H1 (cell line): ENCODE measurements around the gene OR2T27. TPM values are rescaled to one million over a fixed set of nuclear protein-coding genes. Genes with fewer than 3 reads are reported as not detected.

Experiments
- CTCF ChIA-PET: fragments of 300-600 bp; sonication (Branson Sonifier 250); formaldehyde crosslinking; loops from one replicate; lab custom pipeline; 2021; ENCODE audit not compliant: partially characterized antibody; lab: Charles Lee
- POLR2A ChIA-PET: fragments of 300-600 bp; sonication (Branson Sonifier 250); formaldehyde crosslinking; loops from one replicate; lab custom pipeline; 2021; ENCODE audit warnings: inconsistent platforms; ENCODE audit not compliant: partially characterized antibody; lab: Charles Lee
- DNase-seq, 2 experiments: peaks; one replicate each; pipeline versions ENCODE4 v3.0.0 to v3.0.0-alpha.2; 2010 to 2022; ENCODE audit warnings: low spot score in 2 of 2, low read depth in 1 of 2, mixed read lengths in 1 of 2
- FAIRE-seq: peaks from 2 replicates; lab custom pipeline; 2011; peaks lifted over from hg19 to GRCh38; lab: Jason Lieb, UNC
- H2AFZ ChIP-seq: 2 replicates; pipeline ENCODE4 v1.8.1; 2012; ENCODE audit warnings: low read length, inconsistent platforms
- H2AK5ac ChIP-seq: 2 replicates; pipeline ENCODE4 v1.6.1; 2013; ENCODE audit warnings: low read depth, low read length
- H2BK120ac ChIP-seq: replicated peaks from 2 replicates; pipeline ENCODE3; 2013; ENCODE audit warnings: low read depth, low read length, inconsistent platforms
- H2BK12ac ChIP-seq: 2 replicates; pipeline ENCODE4 v1.6.1; 2013; ENCODE audit warnings: low read depth, low read length
- H2BK15ac ChIP-seq: 2 replicates; pipeline ENCODE4 v1.6.1; 2013; ENCODE audit warnings: low read length
- H2BK20ac ChIP-seq: 2 replicates; pipeline ENCODE4 v1.6.1; 2013; ENCODE audit warnings: low read length
- H2BK5ac ChIP-seq: 2 replicates; pipeline ENCODE4 v1.6.1; 2013; ENCODE audit warnings: low read depth, low read length
- H3K14ac ChIP-seq: 2 replicates; pipeline ENCODE4 v1.6.1; 2013; ENCODE audit warnings: inconsistent platforms; ENCODE audit not compliant: insufficient read length
- H3K18ac ChIP-seq: 2 replicates; pipeline ENCODE4 v1.6.1; 2013; ENCODE audit warnings: low read length; ENCODE audit errors: extremely low read depth
- H3K23ac ChIP-seq: 2 replicates; pipeline ENCODE4 v1.6.1; 2013; ENCODE audit warnings: inconsistent platforms; ENCODE audit not compliant: insufficient read length
- H3K23me2 ChIP-seq: 2 replicates; pipeline ENCODE4 v1.6.1; 2013; ENCODE audit warnings: low read depth, low read length
- H3K27ac ChIP-seq: 2 replicates; pipeline ENCODE4 v1.6.1; 2011; ENCODE audit warnings: low read depth, low read length, inconsistent platforms
- H3K27me3 ChIP-seq, 4 experiments: replicated peaks in 1 of 4; 1 replicate in 1 of 4; 2 replicates in 3 of 4; pipeline versions ENCODE4 v1.6.1 to v1.8.1; 2011 to 2013; ENCODE audit warnings: low read length in 3 of 4, mild to moderate bottlenecking in 3 of 4, inconsistent platforms in 2 of 4, mixed read lengths in 2 of 4, moderate library complexity in 1 of 4; ENCODE audit not compliant: control insufficient read depth in 3 of 4, insufficient read depth in 3 of 4; ENCODE audit errors: extremely low read depth in 1 of 4
- H3K36me3 ChIP-seq, 4 experiments: 2 replicates each; pipeline versions ENCODE4 v1.6.1 to v1.8.1; 2011 to 2013; ENCODE audit warnings: mild to moderate bottlenecking in 4 of 4, low read length in 3 of 4, moderate library complexity in 2 of 4, control low read depth in 1 of 4, inconsistent platforms in 1 of 4; ENCODE audit not compliant: insufficient read depth in 4 of 4, control insufficient read depth in 2 of 4
- H3K4ac ChIP-seq: replicated peaks from 2 replicates; pipeline ENCODE3; 2013; ENCODE audit warnings: low read length, low read depth, mixed read lengths, inconsistent platforms; ENCODE audit not compliant: insufficient read length
- H3K4me1 ChIP-seq, 4 experiments: replicated peaks in 1 of 4; 1 replicate in 1 of 4; 2 replicates in 3 of 4; pipeline versions ENCODE4 v1.6.1 to v1.8.1; 2011 to 2013; ENCODE audit warnings: low read length in 3 of 4, inconsistent platforms in 2 of 4, mixed read lengths in 1 of 4; ENCODE audit not compliant: insufficient read depth in 4 of 4, control insufficient read depth in 3 of 4
- H3K4me2 ChIP-seq, 2 experiments: 2 replicates each; pipeline versions ENCODE4 v1.6.1 to v1.8.1; 2011 to 2013; ENCODE audit warnings: low read depth in 2 of 2, low read length in 2 of 2, control low read depth in 1 of 2, inconsistent platforms in 1 of 2, mild to moderate bottlenecking in 1 of 2; ENCODE audit not compliant: insufficient read depth in 1 of 2
- H3K4me3 ChIP-seq, 4 experiments: fragments of 200-600, 300-600 bp in 1 of 4; sonication (generic), shearing (Covaris generic), sonication (Bioruptor Twin) in 1 of 4; 2 replicates each; pipeline versions ENCODE4 v1.5.1 to v1.8.1; 2011 to 2016; ENCODE audit warnings: low read length in 4 of 4, low read depth in 3 of 4, control low read depth in 2 of 4, inconsistent platforms in 2 of 4, mild to moderate bottlenecking in 2 of 4, mixed read lengths in 1 of 4, moderate library complexity in 1 of 4; ENCODE audit not compliant: insufficient read depth in 2 of 4; ENCODE audit errors: extremely low read depth in 1 of 4
- H3K56ac ChIP-seq: replicated peaks from 2 replicates; pipeline ENCODE3; 2013; ENCODE audit warnings: low read depth, mild to moderate bottlenecking, mixed read lengths, low read length, inconsistent platforms; ENCODE audit not compliant: insufficient read length
- H3K79me1 ChIP-seq: 2 replicates; pipeline ENCODE4 v1.6.1; 2013; ENCODE audit warnings: low read depth, low read length, control low read depth
- H3K79me2 ChIP-seq, 2 experiments: 2 replicates each; pipeline versions ENCODE4 v1.6.1 to v1.8.1; 2012 to 2013; ENCODE audit warnings: low read length in 2 of 2, mild to moderate bottlenecking in 2 of 2, inconsistent platforms in 1 of 2; ENCODE audit not compliant: insufficient read depth in 2 of 2, control insufficient read depth in 1 of 2
- H3K9ac ChIP-seq, 4 experiments: replicated peaks in 1 of 4; 1 replicate in 1 of 4; 2 replicates in 3 of 4; pipeline versions ENCODE4 v1.6.1 to v1.8.1; 2011 to 2013; ENCODE audit warnings: low read depth in 3 of 4, low read length in 3 of 4, control low read depth in 2 of 4, mild to moderate bottlenecking in 2 of 4, moderate library complexity in 2 of 4, inconsistent platforms in 1 of 4; ENCODE audit errors: extremely low read depth in 1 of 4
- H3K9me3 ChIP-seq, 2 experiments: 2 replicates each; pipeline versions ENCODE4 v1.6.1 to v1.8.1; 2012 to 2013; ENCODE audit warnings: mild to moderate bottlenecking in 2 of 2, moderate library complexity in 2 of 2, control low read depth in 1 of 2, inconsistent platforms in 1 of 2, low read depth in 1 of 2, low read length in 1 of 2, mixed read lengths in 1 of 2; ENCODE audit not compliant: insufficient read depth in 2 of 2
- H4K20me1 ChIP-seq, 2 experiments: replicated peaks in 1 of 2; 2 replicates each; pipeline versions ENCODE3 to v1.8.1; 2011 to 2013; ENCODE audit warnings: inconsistent platforms in 2 of 2, low read length in 2 of 2, mild to moderate bottlenecking in 1 of 2; ENCODE audit not compliant: insufficient read depth in 2 of 2, control insufficient read depth in 1 of 2
- H4K5ac ChIP-seq: 2 replicates; pipeline ENCODE4 v1.6.1; 2013; ENCODE audit warnings: low read length, low read depth, mixed read lengths, inconsistent platforms; ENCODE audit not compliant: insufficient read length
- H4K8ac ChIP-seq: 2 replicates; pipeline ENCODE4 v1.8.0; 2013; ENCODE audit warnings: mild to moderate bottlenecking, moderate library complexity, low read length, inconsistent platforms; ENCODE audit not compliant: insufficient read depth; ENCODE audit errors: extremely low read depth
- H4K91ac ChIP-seq: replicated peaks from 2 replicates; pipeline ENCODE3; 2013; ENCODE audit warnings: low read length, mixed read lengths, inconsistent platforms; ENCODE audit not compliant: insufficient read length
- BRCA1 ChIP-seq: IDR thresholded peaks from 2 replicates; pipeline ENCODE4 v1.6.1; 2012; ENCODE audit warnings: low read depth, low read length, improper control_type of control experiment
- HDAC2 ChIP-seq, 2 experiments: fragments of 300-600 bp in 1 of 2; sonication (generic) in 1 of 2; IDR thresholded peaks; 2 replicates each; pipeline ENCODE4 v1.6.1; 2011 to 2012; ENCODE audit warnings: low read depth in 2 of 2, low read length in 2 of 2, mild to moderate bottlenecking in 2 of 2, moderate library complexity in 2 of 2, borderline replicate concordance in 1 of 2, inconsistent platforms in 1 of 2
- JUN ChIP-seq: IDR thresholded peaks from 2 replicates; pipeline ENCODE4 v1.6.1; 2011; ENCODE audit warnings: low read depth, mild to moderate bottlenecking, improper control_type of control experiment, low read length
- KDM4A ChIP-seq: IDR thresholded peaks from one replicate; pipeline ENCODE4 v1.7.1; 2012; ENCODE audit warnings: low read depth, mild to moderate bottlenecking, moderate library complexity, low read length, inconsistent platforms; ENCODE audit not compliant: severe bottlenecking
- NRF1 ChIP-seq: IDR thresholded peaks from 2 replicates; pipeline ENCODE4 v1.6.1; 2011; ENCODE audit warnings: mild to moderate bottlenecking, low read depth, low read length, improper control_type of control experiment
- POU5F1 ChIP-seq: IDR thresholded peaks from 2 replicates; pipeline ENCODE4 v1.6.1; 2011; ENCODE audit warnings: low read depth, mild to moderate bottlenecking, low read length, moderate library complexity
- RAD21 ChIP-seq, 2 experiments: IDR thresholded peaks in 1 of 2; conservative IDR thresholded peaks in 1 of 2; 2 replicates each; pipeline ENCODE4 v1.6.1; 2011; ENCODE audit warnings: low read depth in 2 of 2, low read length in 2 of 2, improper control_type of control experiment in 1 of 2, inconsistent platforms in 1 of 2, mild to moderate bottlenecking in 1 of 2, moderate library complexity in 1 of 2
- RBBP5 ChIP-seq: IDR thresholded peaks from 2 replicates; pipeline ENCODE4 v1.7.1; 2012; ENCODE audit warnings: low read depth, mild to moderate bottlenecking, inconsistent platforms, low read length, moderate library complexity, borderline replicate concordance
- SIN3A ChIP-seq, 2 experiments: IDR thresholded peaks in 1 of 2; conservative IDR thresholded peaks in 1 of 2; 2 replicates each; pipeline ENCODE4 v1.6.1; 2011 to 2012; ENCODE audit warnings: low read length in 2 of 2, improper control_type of control experiment in 1 of 2, low read depth in 1 of 2, mild to moderate bottlenecking in 1 of 2
- SUZ12 ChIP-seq: fragments of 200-600 bp; sonication (generic); IDR thresholded peaks from 2 replicates; pipeline ENCODE4 v1.6.1; 2012; ENCODE audit warnings: mild to moderate bottlenecking, inconsistent platforms, low read length, moderate library complexity, mixed read lengths
- TAF1 ChIP-seq: IDR thresholded peaks from 2 replicates; pipeline ENCODE4 v1.6.1; 2011; ENCODE audit warnings: mild to moderate bottlenecking, low read depth, low read length
- TCF12 ChIP-seq: IDR thresholded peaks from 2 replicates; pipeline ENCODE4 v1.6.1; 2011; ENCODE audit warnings: low read depth, mild to moderate bottlenecking, low read length
- WGBS, 2 experiments: shearing (Covaris generic) in 1 of 2; methylation state at CpG; one replicate each; pipeline versions ENCODE4 v1.1.6 to v1.1.7; 2013 to 2015; ENCODE audit warnings: low lambda C conversion rate in 2 of 2, mixed read lengths in 2 of 2, inconsistent platforms in 1 of 2, low coverage in 1 of 2, missing lambda C conversion rate in 1 of 2; ENCODE audit not compliant: insufficient replicate concordance in 2 of 2, insufficient coverage in 1 of 2, insufficient read length in 1 of 2; ENCODE audit errors: extremely low coverage in 1 of 2, missing lambda C conversion rate in 1 of 2; 5-methylcytosine and 5-hydroxymethylcytosine counted together
- polyA plus RNA-seq, 7 experiments: library from polyadenylated mRNA; depleted of rRNA in 3 of 7; stranded (reverse) in 5 of 7; unstranded in 2 of 7; fragments of >200 nt in 5 of 7; fragments of 200-250 nt in 2 of 7; gene quantifications; 1 replicate in 5 of 7; 2 replicates in 1 of 7; 4 replicates in 1 of 7; pipeline versions ENCODE4 v1.2.1 to v1.2.3, GENCODE V29; 2011 to 2013; ENCODE audit warnings: missing spikeins in 2 of 7, mixed read lengths in 2 of 7
- total RNA-seq: library from RNA; stranded (reverse); fragmentation: NEBNext Ultra II Directional; extraction: Animal tissue kit (Norgen Biotek cat#: 25700); gene quantifications from 2 replicates; pipeline ENCODE4 v1.2.1, GENCODE V29; 2021

Gene OR2T27
- total and polyA plus RNA-seq, 2 of the 8 experiments (the other 6 are each of a cell fraction or from before 2014, with no cell fraction given), result not detected

GRCh38 chr1:248696261-248696660 lies 40.9 kb upstream of the OR2T27 start:
- Histone ChIP-seq H4K8ac (no peak overlapping the region), H3K79me2 (no peaks in the 10 kb centered on the region), H3K27ac (no peak overlapping the region), H2BK120ac (no peak overlapping the region), H3K14ac (no peak overlapping the region), H4K91ac (no peak overlapping the region), H3K4me3 (no peak overlapping the region), H3K23ac (no peak overlapping the region), H3K9me3 (peaks cover 63 to 75% of the 10 kb centered on the region in 2 experiments), H3K4me1 (no peaks in the 10 kb centered on the region), H2BK15ac (no peak overlapping the region), H3K4ac (no peak overlapping the region), H3K23me2 (no peaks in the 10 kb centered on the region), H4K5ac (no peak overlapping the region), H3K56ac (no peak overlapping the region), H4K20me1 (no peaks in the 10 kb centered on the region), H3K4me2 (no peak overlapping the region), H2AFZ (no peak overlapping the region), H3K18ac (no peak overlapping the region), H2BK12ac (no peak overlapping the region), H2BK20ac (no peak overlapping the region), H3K9ac (no peak overlapping the region), H3K27me3 (no peaks in the 10 kb centered on the region), H2BK5ac (no peak overlapping the region), H3K79me1 (no peaks in the 10 kb centered on the region), H2AK5ac (no peak overlapping the region), H3K36me3 (no peaks in the 10 kb centered on the region; a peak in 1 of 8 replicates)
- WGBS, 2 experiments, result 69% methylated on average over 3 of the region's 3 CpGs; no CpG with 5 or more reads in 1 of the 2 experiments
- FAIRE-seq (no peak), DNase-seq (no peak)
- CTCF ChIA-PET, result no interaction called here
- TF ChIP-seq SIN3A (conservative IDR thresholded peaks at IDR 0.05 in 1 of 2, IDR thresholded peaks at IDR 0.05 in 1 of 2; ENCODE audit: low read depth in 1 of 2, low read length in 2 of 2) (no peak), RAD21 (IDR thresholded peaks at IDR 0.05 in 1 of 2, conservative IDR thresholded peaks at IDR 0.05 in 1 of 2; ENCODE audit: low read depth in 2 of 2, low read length in 2 of 2) (no peak), TCF12 (no peak), HDAC2 (IDR thresholded peaks at IDR 0.05; ENCODE audit: borderline replicate concordance in 1 of 2, low read depth in 2 of 2, low read length in 2 of 2) (no peak), BRCA1 (no peak), KDM4A (no peak), RBBP5 (no peak), TAF1 (no peak), POU5F1 (no peak), SUZ12 (no peak), NRF1 (no peak), JUN (no peak)
- POLR2A ChIA-PET, result no interaction called here
